OCI-LY3 (cell line): Measurements from ENCODE around the gene TMPRSS11B.
"Not testable (repeated sequence)": the region's sequence is repeated elsewhere in the genome, so short reads cannot be mapped to it uniquely, and the experiment has no call there.

Experiments used
- H2AFZ ChIP-seq: fragments of 200-600, 300-600 bp; shearing (Covaris generic); 2 replicates; pipeline ENCODE4 v1.6.0; 2014; ENCODE audit warnings: antibody characterized with exemption, low read depth, low read length
- H3K27ac ChIP-seq: fragments of 200-600, 300-600 bp; sonication (generic); 2 replicates; pipeline ENCODE4 v1.5.1; 2014; ENCODE audit warnings: mild to moderate bottlenecking, low read length, moderate library complexity, mixed read lengths
- H3K27me3 ChIP-seq: fragments of 200-600, 300-600 bp; sonication (generic); 2 replicates; pipeline ENCODE4 v1.6.1; 2014; ENCODE audit warnings: low read depth, low read length, mixed read lengths
- H3K36me3 ChIP-seq: fragments of 200-600, 300-600 bp; sonication (generic); replicated peaks from 2 replicates; pipeline ENCODE3; 2014; ENCODE audit warnings: low read depth, low read length, mixed read lengths
- H3K4me1 ChIP-seq: fragments of 300-600, 200-600 bp; sonication (generic); 2 replicates; pipeline ENCODE4 v1.6.1; 2014; ENCODE audit warnings: low read length, mixed read lengths
- H3K4me2 ChIP-seq: fragments of 200-600, 300-600 bp; sonication (generic); 2 replicates; pipeline ENCODE4 v1.6.1; 2014; ENCODE audit warnings: low read length, mixed read lengths
- H3K4me3 ChIP-seq: fragments of 300-600, 200-600 bp; sonication (generic); 2 replicates; pipeline ENCODE4 v1.5.1; 2014; ENCODE audit warnings: antibody characterized with exemption, mild to moderate bottlenecking, low read length, moderate library complexity
- H3K79me2 ChIP-seq: fragments of 300-600, 200-600 bp; shearing (Covaris generic); 2 replicates; pipeline ENCODE4 v1.6.1; 2014; ENCODE audit warnings: mild to moderate bottlenecking, low read length, mixed read lengths
- H3K9ac ChIP-seq: fragments of 300-600, 200-600 bp; shearing (Covaris generic); 2 replicates; pipeline ENCODE4 v1.6.0; 2014; ENCODE audit warnings: mild to moderate bottlenecking, low read length, moderate library complexity
- H3K9me3 ChIP-seq: fragments of 200-600, 300-600 bp; shearing (Covaris generic); 2 replicates; pipeline ENCODE4 v1.6.1; 2014; ENCODE audit warnings: low read length, mixed read lengths; ENCODE audit not compliant: insufficient read depth
- H4K20me1 ChIP-seq: fragments of 200-600, 300-600 bp; sonication (generic); 2 replicates; pipeline ENCODE4 v1.6.1; 2016; ENCODE audit warnings: low read length, mixed read lengths; ENCODE audit not compliant: insufficient read depth
- EZH2phosphoT487 ChIP-seq: fragments of 200-600 bp; shearing (Covaris generic); IDR thresholded peaks from 2 replicates; pipeline ENCODE4 v1.6.1; 2018; ENCODE audit warnings: antibody characterized with exemption, mixed run types, low read depth
- TF ChIP-seq, protein P1 (sequence below): fragments of 200-600, 300-600 bp; sonication (generic); IDR thresholded peaks from 2 replicates; pipeline ENCODE4 v1.5.1; 2014; ENCODE audit warnings: antibody characterized with exemption, low read length, low read depth

Gene TMPRSS11B

DNA sequence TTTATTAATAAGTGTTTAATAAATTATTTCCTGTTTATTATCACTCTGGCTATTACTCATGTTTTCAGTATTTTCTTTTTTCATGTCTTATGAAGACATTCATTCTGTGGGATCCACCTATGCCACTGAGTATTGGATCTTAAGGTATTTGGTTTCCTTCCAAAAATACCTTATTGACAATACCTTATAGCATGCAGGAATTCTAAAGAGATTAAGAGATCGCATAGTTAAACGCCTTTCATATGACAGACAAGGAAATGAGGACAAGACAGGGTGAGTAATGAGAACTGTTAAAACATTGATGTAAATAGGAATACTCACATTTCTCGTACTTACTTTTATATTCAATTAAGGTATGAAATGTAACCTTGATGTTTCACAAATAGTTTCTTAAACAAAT is 38.2 kb upstream of the TMPRSS11B start:
- Histone ChIP-seq H3K36me3 (no peaks in the 10 kb centered on the region), H3K9me3 (no peaks in the 10 kb centered on the region), H3K79me2 (no peaks in the 10 kb centered on the region), H2AFZ (no peak overlapping the region), H3K27ac (no peak overlapping the region), H3K4me1 (peaks cover 11% of the 10 kb centered on the region), H3K4me3 (no peak overlapping the region), H3K9ac (no peak overlapping the region), H4K20me1 (no peaks in the 10 kb centered on the region), H3K27me3 (no peaks in the 10 kb centered on the region), H3K4me2 (no peak overlapping the region)
- TF ChIP-seq EZH2phosphoT487, result no peak
- TF ChIP-seq, protein P1, sequence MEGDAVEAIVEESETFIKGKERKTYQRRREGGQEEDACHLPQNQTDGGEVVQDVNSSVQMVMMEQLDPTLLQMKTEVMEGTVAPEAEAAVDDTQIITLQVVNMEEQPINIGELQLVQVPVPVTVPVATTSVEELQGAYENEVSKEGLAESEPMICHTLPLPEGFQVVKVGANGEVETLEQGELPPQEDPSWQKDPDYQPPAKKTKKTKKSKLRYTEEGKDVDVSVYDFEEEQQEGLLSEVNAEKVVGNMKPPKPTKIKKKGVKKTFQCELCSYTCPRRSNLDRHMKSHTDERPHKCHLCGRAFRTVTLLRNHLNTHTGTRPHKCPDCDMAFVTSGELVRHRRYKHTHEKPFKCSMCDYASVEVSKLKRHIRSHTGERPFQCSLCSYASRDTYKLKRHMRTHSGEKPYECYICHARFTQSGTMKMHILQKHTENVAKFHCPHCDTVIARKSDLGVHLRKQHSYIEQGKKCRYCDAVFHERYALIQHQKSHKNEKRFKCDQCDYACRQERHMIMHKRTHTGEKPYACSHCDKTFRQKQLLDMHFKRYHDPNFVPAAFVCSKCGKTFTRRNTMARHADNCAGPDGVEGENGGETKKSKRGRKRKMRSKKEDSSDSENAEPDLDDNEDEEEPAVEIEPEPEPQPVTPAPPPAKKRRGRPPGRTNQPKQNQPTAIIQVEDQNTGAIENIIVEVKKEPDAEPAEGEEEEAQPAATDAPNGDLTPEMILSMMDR, result no peak

DNA sequence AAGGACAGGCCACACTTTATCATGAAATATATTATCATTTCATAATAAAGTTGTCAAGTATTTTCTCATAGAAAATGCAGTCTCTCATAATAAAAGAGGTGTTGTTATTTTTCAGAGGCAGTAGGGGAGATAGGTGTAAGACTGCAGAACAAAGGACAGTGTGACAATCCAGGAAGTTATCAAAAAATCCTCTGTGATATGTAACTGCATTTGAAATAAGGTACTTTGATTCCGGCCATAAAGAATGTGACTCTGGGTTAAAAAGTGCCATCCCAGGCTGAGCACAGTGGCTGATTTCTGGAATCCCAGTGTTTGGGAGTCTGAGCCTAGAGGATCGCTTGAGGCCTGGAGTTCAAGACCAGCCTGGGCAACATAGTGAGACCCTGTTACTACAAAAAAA is 37.6 kb upstream of the TMPRSS11B start:
- no peaks in the 10 kb centered on the region for H4K20me1 ChIP-seq
- H3K79me2 ChIP-seq, result no peaks in the 10 kb centered on the region
- no peaks in the 10 kb centered on the region for H3K9me3 ChIP-seq
- H3K27me3 ChIP-seq, result no peaks in the 10 kb centered on the region
- H3K9ac ChIP-seq, result no peak overlapping the region
- no peak overlapping the region for H3K27ac ChIP-seq
- H2AFZ ChIP-seq, result no peak overlapping the region
- H3K4me3 ChIP-seq, result no peak overlapping the region
- no peak overlapping the region for H3K4me2 ChIP-seq
- no peak for TF ChIP-seq EZH2phosphoT487
- TF ChIP-seq, protein P1, result no peak
- H3K36me3 ChIP-seq, result no peaks in the 10 kb centered on the region
- peaks cover 4% of the 10 kb centered on the region for H3K4me1 ChIP-seq

DNA sequence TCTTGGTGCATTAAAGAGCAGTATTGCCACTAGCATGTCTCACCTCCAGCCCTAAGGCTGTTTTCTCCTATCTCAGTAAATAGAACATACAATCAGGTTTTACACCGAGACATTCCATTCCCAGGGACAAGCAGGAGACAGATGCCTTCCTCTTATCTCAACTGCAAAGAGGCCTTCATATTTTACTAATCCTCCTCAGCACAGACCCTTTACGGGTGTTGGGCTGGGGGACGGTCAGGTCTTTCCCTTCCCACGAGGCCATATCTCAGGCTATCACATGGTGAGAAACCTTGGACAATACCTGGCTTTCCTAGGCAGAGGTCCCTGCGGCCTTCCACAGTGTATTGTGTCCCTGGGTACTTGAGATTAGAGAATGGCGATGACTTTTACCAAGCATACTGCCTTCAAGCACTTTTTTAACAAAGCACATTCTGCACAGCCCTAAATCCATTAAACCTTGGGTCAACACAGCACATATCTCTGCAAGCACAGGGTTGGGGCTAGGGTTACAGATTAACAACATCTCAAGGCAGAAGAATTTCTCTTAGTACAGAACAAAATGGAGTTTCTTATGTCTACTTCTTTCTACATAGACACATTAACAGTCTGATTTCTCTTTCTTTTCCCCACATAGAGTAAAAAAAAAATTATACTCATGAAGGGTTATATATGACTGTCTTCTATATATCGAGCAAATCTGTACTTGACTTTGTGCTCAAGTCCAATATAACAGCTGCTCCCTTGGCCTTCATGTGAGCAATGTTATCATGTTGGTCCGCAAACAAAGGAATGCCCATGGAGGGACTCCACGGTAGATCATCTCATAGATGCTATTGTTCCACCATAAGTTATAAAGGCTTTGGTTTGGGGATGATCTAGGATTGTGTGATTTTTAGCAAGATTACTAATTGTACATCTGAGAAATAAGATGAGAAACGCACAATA is 36.6 kb upstream of the TMPRSS11B start:
- not testable (repeated sequence) for H2AFZ ChIP-seq, H3K4me3 ChIP-seq, H3K9me3 ChIP-seq, H3K27me3 ChIP-seq, H3K79me2 ChIP-seq, H4K20me1 ChIP-seq, H3K27ac ChIP-seq, H3K4me2 ChIP-seq, H3K4me1 ChIP-seq, H3K36me3 ChIP-seq, H3K9ac ChIP-seq

DNA sequence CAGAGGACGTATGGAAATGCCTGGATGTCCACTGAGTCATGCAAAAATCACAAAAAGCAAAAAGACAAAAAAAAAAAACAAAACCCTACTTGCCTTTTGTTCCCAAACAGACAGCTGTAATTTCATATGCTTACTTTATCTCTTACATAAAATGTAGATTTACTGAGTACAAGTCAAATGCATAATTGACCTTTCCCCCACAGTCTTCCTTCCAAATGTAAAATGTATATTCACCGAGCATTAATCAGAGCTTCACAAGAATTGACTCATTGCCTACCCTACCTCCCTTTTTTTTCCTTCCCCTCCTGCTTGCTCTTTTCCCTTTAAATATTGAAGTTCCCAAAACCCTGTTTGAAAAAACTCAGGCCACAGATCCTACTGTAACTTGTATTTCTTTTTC is 32.5 kb upstream of the TMPRSS11B start:
- H3K36me3 ChIP-seq, result no peaks in the 10 kb centered on the region
- H3K4me2 ChIP-seq, result no peak overlapping the region
- H4K20me1 ChIP-seq, result no peaks in the 10 kb centered on the region
- no peak overlapping the region for H2AFZ ChIP-seq
- no peaks in the 10 kb centered on the region for H3K9me3 ChIP-seq
- H3K27ac ChIP-seq, result no peak overlapping the region
- H3K9ac ChIP-seq, result no peak overlapping the region
- H3K79me2 ChIP-seq, result no peaks in the 10 kb centered on the region
- no peak for TF ChIP-seq EZH2phosphoT487
- peaks cover 6% of the 10 kb centered on the region for H3K4me1 ChIP-seq
- no peaks in the 10 kb centered on the region for H3K27me3 ChIP-seq
- H3K4me3 ChIP-seq, result no peak overlapping the region

DNA sequence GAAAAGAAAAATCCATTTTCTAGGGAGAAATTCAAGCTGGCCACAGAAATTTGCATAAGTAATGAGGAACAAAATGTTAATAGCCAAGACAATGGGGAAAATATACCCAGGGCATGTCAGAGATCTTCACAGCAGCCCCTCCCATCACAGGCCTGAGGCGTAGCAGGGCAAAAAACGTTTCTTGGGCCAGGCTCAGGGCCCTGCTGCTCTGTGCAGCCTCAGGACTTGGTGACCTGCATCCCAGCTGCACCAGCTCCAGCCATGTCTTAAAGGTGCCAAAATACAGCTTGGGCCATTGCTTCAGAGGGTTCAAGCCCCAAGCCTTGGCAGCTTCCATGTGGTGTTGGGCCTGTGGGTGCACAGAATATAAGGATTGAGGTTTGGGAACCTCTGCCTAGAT is 32.1 kb upstream of the TMPRSS11B start:
- Histone ChIP-seq H3K4me3 (no peak overlapping the region), H3K9me3 (no peaks in the 10 kb centered on the region), H3K4me1 (peaks cover 10% of the 10 kb centered on the region), H3K79me2 (no peaks in the 10 kb centered on the region), H3K4me2 (no peak overlapping the region), H3K9ac (no peak overlapping the region), H3K27ac (no peak overlapping the region), H3K27me3 (no peaks in the 10 kb centered on the region), H3K36me3 (no peaks in the 10 kb centered on the region), H2AFZ (no peak overlapping the region), H4K20me1 (no peaks in the 10 kb centered on the region)
- TF ChIP-seq, protein P1, result no peak
- no peak for TF ChIP-seq EZH2phosphoT487
